GM12873 (cell line): Measurements from ENCODE around the gene PTPN21.

Experiments
- CTCF ChIP-seq: IDR thresholded peaks from 2 replicates; pipeline ENCODE4 v1.5.1; 2012; ENCODE audit warnings: low read depth, mild to moderate bottlenecking, moderate library complexity, low read length, control low read depth; ENCODE audit not compliant: insufficient read depth; ENCODE audit errors: missing control alignments

The PTPN21 gene

GRCh38 chr14:88422919-88423650, 131.7 kb downstream of the PTPN21 start:
- no peak for TF ChIP-seq CTCF

DNA sequence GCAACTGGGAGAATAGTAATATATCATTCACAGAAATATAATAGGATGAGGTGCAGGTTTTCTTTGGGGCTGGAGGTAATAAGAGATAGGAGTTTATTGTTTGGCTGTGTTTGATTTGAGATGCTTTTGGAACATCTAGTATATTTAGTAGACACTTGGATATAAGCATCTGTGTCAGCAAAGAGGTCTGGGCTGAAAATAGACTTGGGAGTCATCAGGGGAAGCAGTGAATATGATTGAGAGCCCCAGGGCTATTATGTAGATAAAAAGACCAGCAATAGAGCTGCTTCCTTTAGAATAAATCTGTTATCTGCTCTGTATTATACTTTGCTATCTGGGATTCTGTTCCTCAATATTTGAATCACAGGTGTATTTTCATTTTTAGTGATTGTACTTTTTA, 132.8 kb downstream of the PTPN21 start:
- no peak for TF ChIP-seq CTCF

DNA sequence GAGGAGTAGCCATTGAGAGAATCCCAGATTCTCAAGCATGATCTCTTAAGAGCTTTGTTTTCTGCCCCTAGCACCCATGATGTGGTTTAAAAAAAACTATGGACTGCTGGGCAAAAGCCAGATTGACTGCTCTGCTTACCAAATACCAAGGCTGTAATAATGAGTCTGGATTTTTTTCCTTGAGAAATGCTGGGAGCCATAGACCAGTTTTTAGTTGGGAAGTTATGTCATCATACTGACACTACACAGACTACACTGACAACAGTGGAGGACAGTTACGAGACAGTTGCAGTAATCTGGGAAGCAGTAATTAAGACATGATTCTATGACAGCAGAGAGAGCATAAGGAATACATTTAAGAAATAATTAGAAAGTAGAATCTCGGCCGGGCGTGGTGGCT, 133.5 kb downstream of the PTPN21 start:
- no peak for TF ChIP-seq CTCF

DNA sequence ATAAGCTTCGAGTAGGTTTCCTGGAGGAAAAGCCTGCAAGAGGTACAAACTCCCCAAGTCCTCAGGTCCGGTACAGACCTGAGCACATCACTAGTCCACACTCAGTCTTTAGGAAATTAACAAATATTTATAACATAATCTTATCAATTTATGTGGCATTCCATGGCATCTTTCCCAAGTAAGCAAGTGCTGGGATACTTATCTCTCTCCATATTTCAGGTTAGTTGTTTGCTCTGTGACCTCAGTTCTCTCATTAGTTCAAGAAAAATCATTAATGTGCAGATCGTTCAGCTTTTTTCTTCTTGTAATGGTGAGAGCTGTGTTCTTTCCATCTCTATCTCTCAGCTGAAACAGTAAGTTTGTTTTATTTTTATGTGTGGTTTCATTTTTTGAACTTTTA, 134.6 kb downstream of the PTPN21 start:
- no peak for TF ChIP-seq CTCF

GRCh38 chr14:88417594-88417993, 137.2 kb downstream of the PTPN21 start:
- TF ChIP-seq CTCF = no peak
